ENCODE measurements around the gene CAPZA1. TPM values are rescaled to one million over a fixed set of nuclear protein-coding genes. Genes with fewer than 3 reads are reported as not detected.

The CAPZA1 gene
- total RNA-seq, 6 donors from 2014 or later: 91.1 to 196 (median 128) TPM

GRCh38 chr1:112581586-112582192 lies 37.9 kb upstream of the CAPZA1 start:
- peak in 1 of 2 donors; percentile 45 for ATAC-seq (ENCODE audit: low FRiP score in 2 of 2)

DNA sequence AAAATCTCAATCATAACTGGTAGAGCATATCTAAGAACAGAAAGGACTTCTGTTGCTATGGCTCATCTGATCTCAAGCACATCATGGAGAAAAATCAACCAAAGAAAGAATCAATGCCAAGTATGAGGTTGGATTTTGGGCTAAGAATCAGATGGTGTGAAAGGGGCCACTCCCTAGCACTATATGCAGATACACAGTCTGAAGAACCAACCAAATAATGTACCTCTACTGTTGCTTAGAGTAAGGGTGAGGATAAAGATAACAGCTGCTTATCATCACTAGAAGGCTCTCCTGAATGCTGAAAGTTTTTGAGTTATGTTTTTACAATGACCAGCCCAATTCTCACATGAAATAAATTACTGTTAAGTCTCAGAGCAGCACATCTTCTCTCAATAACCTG lies 36.3 kb upstream of the CAPZA1 start:
- DNase-seq: no peak
- ATAC-seq (ENCODE audit: low FRiP score in 2 of 2): peak in 1 of 2 donors; percentile 28
- Histone ChIP-seq H3K4me3 (no peak overlapping the region), H3K9me3 (no peaks in the 10 kb centered on the region), H3K36me3 (peaks cover 0 to 33% (median 8%) of the 10 kb centered on the region in 4 donors), H3K4me1 (no peaks in the 10 kb centered on the region), H3K27ac (no peak overlapping the region), H3K27me3 (no peaks in the 10 kb centered on the region)
- no peak for TF ChIP-seq POLR2AphosphoS5 (IDR thresholded peaks at IDR 0.05)

More at GRCh38 chr1:112581586-112582192, 37.9 kb upstream of the CAPZA1 start:
- H3K36me3 ChIP-seq: peaks cover 0 to 48% (median 12%) of the 10 kb centered on the region in 4 donors
- no peak overlapping the region for H3K27ac ChIP-seq
- H3K4me1 ChIP-seq: no peaks in the 10 kb centered on the region
- no peak overlapping the region for H3K4me3 ChIP-seq
- no peaks in the 10 kb centered on the region for H3K9me3 ChIP-seq
- TF ChIP-seq POLR2AphosphoS5 (IDR thresholded peaks at IDR 0.05) (no peak), POLR2A (IDR thresholded peaks at IDR 0.05) (no peak), EP300 (IDR thresholded peaks at IDR 0.05) (no peak), CTCF (IDR thresholded peaks at IDR 0.05) (no peak)
- H3K27me3 ChIP-seq: no peaks in the 10 kb centered on the region
- DNase-seq: no peak

DNA sequence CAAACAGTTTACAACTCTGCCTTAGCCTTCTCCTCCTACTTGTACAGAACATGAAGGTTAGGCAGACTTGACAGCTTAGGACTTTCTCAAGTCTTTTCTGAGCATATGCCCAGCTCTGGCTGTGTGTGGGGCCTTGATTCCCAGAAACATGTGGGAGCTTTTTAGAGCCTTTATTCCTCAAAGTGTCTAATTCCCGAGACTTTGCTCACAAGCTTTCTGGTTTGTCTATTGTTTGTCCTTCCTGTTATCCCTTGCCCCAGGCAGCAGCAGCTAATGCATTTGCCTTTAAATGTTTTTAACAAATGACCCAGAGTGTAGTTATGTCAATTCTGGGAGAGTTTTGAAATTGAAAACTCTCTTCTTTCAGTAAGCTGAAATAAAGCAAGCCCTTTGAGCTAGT lies 29.9 kb upstream of the CAPZA1 start:
- WGBS, 2 donors: 96 to 97% methylated on average over 1 of the region's 1 CpG
- Histone ChIP-seq H3K27me3 (no peaks in the 10 kb centered on the region), H3K4me3 (no peak overlapping the region), H3K4me1 (no peaks in the 10 kb centered on the region), H3K27ac (no peak overlapping the region), H3K36me3 (peaks cover 0 to 29% (median 7%) of the 10 kb centered on the region in 4 donors), H3K9me3 (no peaks in the 10 kb centered on the region)
- TF ChIP-seq POLR2A (IDR thresholded peaks at IDR 0.05): no peak
- no peak for TF ChIP-seq CTCF (IDR thresholded peaks at IDR 0.05)
- TF ChIP-seq EP300 (IDR thresholded peaks at IDR 0.05): no peak
- TF ChIP-seq POLR2AphosphoS5 (IDR thresholded peaks at IDR 0.05): no peak
- DNase-seq (no peak), ATAC-seq (ENCODE audit: low FRiP score in 2 of 2) (no peak)

DNA sequence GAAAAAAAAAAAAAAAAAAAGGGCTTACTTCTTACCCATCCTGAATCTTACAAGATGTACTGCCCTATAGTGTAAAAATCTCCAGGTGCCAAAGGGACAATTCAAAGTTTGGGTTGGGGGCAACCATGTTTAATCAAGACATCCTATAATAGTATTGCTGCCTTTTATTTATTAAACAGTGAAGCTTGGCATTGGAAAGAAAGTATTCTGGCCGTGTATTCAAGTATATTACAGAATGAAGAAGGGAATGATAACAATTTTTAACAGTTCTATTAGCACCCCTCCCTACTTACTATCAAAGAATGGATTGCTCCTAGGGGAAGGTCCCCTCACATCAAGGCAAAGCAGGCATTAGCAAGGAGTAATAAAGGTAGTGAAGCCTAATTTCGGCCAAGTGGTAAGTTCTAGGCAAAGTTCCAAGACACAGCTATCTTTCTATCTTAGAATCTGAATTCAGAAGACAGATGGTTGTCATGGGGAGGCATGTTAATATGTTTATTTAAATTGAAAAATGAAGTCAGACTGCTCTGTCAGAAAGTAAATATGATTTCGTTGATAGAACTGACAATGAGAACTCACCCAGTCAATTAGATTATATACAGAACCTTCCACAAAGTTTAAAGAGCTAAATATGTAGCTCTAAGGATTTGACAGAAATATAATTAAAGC lies 25.3 kb upstream of the CAPZA1 start:
- peaks cover 0 to 46% (median 12%) of the 10 kb centered on the region in 4 donors for H3K36me3 ChIP-seq
- no peak overlapping the region for H3K4me3 ChIP-seq
- DNase-seq (no peak), ATAC-seq (ENCODE audit: low FRiP score in 2 of 2) (no peak)
- no peaks in the 10 kb centered on the region for H3K9me3 ChIP-seq
- H3K27me3 ChIP-seq: no peaks in the 10 kb centered on the region
- TF ChIP-seq POLR2AphosphoS5 (IDR thresholded peaks at IDR 0.05) (no peak), CTCF (IDR thresholded peaks at IDR 0.05) (no peak), EP300 (IDR thresholded peaks at IDR 0.05) (no peak), POLR2A (IDR thresholded peaks at IDR 0.05) (no peak)
- H3K27ac ChIP-seq: no peak overlapping the region
- 49 to 60% methylated on average over 3 of the region's 3 CpGs for WGBS, 2 donors
- H3K4me1 ChIP-seq: no peaks in the 10 kb centered on the region

DNA sequence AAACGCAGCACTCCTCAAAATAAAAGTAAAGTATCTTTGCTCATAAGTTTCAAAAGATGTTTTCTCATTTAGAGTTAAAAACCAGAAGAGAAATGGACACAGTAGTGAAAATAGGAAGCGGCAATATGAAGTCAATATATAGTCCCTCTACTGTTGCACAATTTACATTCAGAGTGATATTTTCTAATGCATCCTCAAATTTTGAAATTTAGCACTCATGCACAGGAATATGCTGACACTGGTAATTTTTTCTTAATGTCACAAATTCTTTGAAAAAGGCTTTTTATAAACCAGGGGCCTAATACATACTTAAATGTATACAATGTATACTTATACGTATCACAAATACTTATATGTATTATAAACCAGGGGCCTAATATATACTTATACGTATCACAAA lies 20.2 kb upstream of the CAPZA1 start:
- Histone ChIP-seq H3K36me3 (peaks cover 2 to 67% (median 12%) of the 10 kb centered on the region in 4 donors), H3K9me3 (no peaks in the 10 kb centered on the region), H3K4me3 (no peak overlapping the region), H3K4me1 (no peaks in the 10 kb centered on the region), H3K27ac (no peak overlapping the region), H3K27me3 (no peaks in the 10 kb centered on the region)
- DNase-seq: no peak
- ATAC-seq (ENCODE audit: low FRiP score in 2 of 2): no peak
- WGBS, 2 donors: 92 to 95% methylated on average over 4 of the region's 4 CpGs
- no peak for TF ChIP-seq POLR2A (IDR thresholded peaks at IDR 0.05)
- TF ChIP-seq EP300 (IDR thresholded peaks at IDR 0.05): no peak
- no peak for TF ChIP-seq CTCF (IDR thresholded peaks at IDR 0.05)
- no peak for TF ChIP-seq POLR2AphosphoS5 (IDR thresholded peaks at IDR 0.05)
